ENCODE data around the gene UVRAG.

Gene UVRAG

DNA sequence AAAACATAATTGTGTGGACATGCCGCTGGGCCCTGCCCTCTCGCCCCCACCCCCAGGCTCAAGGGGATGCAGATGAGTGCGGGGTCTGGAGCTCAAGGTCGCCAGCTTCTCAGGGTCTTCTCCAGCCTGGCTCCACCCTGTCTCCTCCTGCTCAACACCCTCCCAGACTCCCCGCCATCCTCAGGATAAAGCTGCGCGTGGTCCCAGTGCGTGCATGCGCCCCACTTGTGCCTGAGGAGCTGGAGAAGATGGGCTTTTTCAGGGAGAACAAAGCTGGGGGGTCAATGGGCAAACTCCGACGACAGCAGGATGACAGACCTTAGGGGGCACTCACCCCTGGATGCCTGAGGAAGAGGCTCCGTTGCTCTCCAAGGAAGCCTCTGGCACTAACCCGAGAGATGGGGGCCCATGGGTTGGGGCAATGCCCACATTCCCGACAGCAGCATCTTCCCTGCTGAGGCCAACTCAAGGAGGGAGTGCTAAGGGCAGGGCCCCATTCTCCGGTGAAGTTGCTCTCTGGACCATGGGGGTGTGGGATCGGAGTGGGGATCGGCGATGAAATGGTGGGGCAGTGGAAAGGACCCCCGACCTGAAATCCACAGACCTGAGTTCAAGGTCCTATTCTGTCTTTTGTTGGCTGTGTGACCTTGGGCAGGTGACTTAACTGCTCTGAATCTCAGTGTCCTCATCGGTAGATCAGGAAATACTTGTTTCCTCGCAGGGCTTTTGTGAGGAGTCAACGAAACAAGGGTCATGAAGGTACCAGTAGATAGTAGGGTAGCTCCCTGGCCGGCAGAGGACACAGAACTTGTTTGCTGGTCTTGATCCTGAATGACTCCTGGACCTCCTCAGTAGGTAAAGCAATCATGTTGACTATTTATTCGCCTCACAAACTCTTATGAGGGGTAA is 343.6 kb downstream of the UVRAG start:
- no peak for ATAC-seq
- Mint-ChIP-seq H3K4me3 (no peak overlapping the region), H3K27ac (no peak overlapping the region), H3K9me3 (no peaks in the 10 kb centered on the region), H3K4me1 (peaks cover 11% of the 10 kb centered on the region), H3K36me3 (no peaks in the 10 kb centered on the region), H3K27me3 (peaks cover 30% of the 10 kb centered on the region)

DNA sequence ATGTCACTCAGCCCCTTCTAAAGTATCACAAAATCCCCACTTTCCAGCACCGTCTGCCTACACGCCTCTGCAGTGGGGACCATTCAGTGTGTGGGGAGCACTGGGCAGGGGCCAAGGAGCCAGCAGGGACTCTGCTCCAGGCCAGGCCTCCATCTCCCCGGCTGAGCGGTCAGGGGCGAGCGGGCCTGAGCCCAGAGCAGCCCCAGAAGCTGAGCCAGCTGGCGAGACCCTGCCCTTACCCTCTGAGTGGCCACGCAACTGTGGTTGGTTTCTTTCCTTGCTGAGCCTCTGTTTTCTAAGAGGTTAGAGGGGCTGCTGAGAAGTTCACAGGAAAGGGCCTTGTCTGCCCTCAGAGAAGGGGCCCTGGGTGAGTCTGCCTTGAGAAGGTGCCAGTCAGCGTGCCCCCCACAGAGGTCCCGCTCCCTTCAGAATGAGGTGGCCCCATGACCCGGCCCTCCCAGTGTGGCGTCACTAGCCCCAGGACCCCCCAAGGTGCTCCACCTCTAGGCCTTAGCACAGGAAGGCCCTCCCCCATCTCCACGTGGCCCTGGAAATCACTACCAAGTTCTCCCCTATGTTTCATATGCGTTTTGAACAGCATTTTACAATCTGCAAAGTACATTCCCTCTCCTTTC is 344.4 kb downstream of the UVRAG start:
- Mint-ChIP-seq H3K27ac (peak overlapping the region; percentile 64), H3K9me3 (peaks cover 3% of the 10 kb centered on the region)
- ATAC-seq = no peak

DNA sequence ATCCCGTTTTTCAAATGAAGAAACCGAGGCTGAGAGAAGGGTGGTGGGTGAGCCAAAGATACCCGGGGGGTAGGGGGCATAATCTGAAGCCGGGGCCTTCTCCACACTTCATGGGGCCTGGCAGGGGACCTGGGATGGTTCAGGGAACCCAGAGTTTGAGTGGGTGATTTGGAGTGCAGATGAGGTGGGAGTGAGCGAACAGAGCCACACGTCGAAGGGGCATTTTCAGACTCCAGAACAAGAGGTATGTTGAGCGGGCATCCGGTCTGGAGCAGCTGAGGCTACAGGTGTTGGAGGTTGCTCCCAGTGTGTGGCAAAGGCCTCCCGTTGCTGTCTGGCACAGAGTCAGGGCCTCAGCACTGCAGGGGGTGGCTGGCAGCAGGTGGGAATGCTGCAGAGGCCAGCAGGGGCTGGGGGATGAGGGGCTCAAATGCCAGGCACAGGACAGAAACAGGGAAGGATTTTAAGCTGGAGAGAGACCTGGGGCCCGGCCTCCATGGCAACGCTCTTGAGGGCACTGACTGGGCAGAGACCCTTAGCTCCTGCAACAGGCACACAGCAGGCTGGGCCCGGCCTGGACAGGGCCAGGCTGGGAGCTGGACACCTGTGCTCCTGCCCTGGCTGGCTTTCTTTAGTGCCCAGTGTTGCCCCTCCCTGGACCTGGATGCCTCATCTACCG is 345.1 kb downstream of the UVRAG start:
- peaks cover 10% of the 10 kb centered on the region for H3K4me1 Mint-ChIP-seq
- no peak overlapping the region for H3K4me3 Mint-ChIP-seq
- peak overlapping the region; percentile 64 for H3K27ac Mint-ChIP-seq

More for the DNA sequence above, 344.4 kb downstream of the UVRAG start:
- peaks cover 11% of the 10 kb centered on the region for H3K4me1 Mint-ChIP-seq
- peaks cover 37% of the 10 kb centered on the region for H3K27me3 Mint-ChIP-seq
- H3K36me3 Mint-ChIP-seq = no peaks in the 10 kb centered on the region
- H3K4me3 Mint-ChIP-seq = no peak overlapping the region

DNA sequence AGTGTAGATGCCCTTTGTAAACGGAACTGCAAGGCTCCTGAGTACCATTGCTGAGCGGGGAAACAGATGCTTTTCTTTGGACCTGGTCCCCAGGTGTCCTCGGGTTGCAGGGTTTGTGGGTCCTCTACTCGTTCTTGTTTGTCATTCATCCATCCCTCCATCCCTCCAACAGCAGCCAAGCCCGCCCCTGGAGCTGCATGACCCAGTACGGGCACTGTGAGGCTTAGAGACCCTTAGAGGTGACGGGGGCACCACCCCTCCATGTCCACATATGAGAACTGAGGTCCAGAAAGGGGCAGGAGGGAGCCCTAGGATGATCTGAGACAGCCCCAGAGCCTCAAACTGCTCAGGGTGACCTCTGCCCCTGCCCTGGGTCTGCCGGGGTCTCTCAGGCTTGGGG is 345.8 kb downstream of the UVRAG start:
- H3K9me3 Mint-ChIP-seq = peaks cover 3% of the 10 kb centered on the region
- H3K27ac Mint-ChIP-seq = peak overlapping the region; percentile 60
- H3K27me3 Mint-ChIP-seq = peaks cover 43% of the 10 kb centered on the region
- ATAC-seq = no peak
- H3K4me1 Mint-ChIP-seq = peaks cover 10% of the 10 kb centered on the region
- H3K36me3 Mint-ChIP-seq = no peaks in the 10 kb centered on the region
- H3K4me3 Mint-ChIP-seq = no peak overlapping the region

More for the DNA sequence above, 345.1 kb downstream of the UVRAG start:
- no peaks in the 10 kb centered on the region for H3K36me3 Mint-ChIP-seq
- H3K27me3 Mint-ChIP-seq = peaks cover 43% of the 10 kb centered on the region
- no peak for ATAC-seq
- H3K9me3 Mint-ChIP-seq = peaks cover 3% of the 10 kb centered on the region

DNA sequence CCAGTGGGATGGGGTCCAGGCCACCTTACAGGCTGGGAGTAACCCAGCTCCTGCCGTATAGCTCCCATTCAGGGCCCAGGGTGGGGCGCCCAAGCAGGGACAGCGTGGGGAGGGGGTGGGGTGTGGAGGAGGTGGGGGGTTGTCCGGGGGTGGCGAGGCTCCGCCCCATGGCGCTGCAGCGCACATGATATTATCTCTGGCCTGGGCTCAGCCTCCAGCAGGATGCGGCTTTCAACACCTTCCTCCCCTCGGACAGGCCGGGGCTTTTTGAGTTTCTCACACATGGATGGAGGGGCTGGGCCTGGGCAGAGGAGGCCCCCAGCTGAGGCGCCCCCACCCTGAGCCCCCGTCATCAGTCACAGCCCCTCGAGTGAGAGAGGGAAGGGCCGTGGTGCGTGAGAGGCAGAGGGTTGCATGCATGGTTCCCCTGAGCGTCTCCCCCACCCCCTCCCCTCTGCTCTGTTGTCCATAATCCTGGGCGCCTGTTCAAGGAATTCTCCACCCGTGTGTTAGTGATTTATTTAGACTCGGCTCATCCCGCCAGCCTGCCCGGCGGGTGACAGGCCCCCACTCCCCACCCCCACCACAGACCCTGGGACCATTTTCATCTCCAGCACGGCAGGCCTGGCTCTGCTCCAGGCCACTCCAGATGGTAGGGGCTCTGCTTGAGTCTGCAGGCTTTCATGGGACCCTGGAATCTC is 346.4 kb downstream of the UVRAG start:
- H3K4me3 Mint-ChIP-seq = no peak overlapping the region
- H3K9me3 Mint-ChIP-seq = peaks cover 3% of the 10 kb centered on the region
- no peaks in the 10 kb centered on the region for H3K36me3 Mint-ChIP-seq
- peaks cover 43% of the 10 kb centered on the region for H3K27me3 Mint-ChIP-seq
- peak overlapping the region; percentile 60 for H3K27ac Mint-ChIP-seq
- H3K4me1 Mint-ChIP-seq = peaks cover 14% of the 10 kb centered on the region
- ATAC-seq = peak; percentile 37

DNA sequence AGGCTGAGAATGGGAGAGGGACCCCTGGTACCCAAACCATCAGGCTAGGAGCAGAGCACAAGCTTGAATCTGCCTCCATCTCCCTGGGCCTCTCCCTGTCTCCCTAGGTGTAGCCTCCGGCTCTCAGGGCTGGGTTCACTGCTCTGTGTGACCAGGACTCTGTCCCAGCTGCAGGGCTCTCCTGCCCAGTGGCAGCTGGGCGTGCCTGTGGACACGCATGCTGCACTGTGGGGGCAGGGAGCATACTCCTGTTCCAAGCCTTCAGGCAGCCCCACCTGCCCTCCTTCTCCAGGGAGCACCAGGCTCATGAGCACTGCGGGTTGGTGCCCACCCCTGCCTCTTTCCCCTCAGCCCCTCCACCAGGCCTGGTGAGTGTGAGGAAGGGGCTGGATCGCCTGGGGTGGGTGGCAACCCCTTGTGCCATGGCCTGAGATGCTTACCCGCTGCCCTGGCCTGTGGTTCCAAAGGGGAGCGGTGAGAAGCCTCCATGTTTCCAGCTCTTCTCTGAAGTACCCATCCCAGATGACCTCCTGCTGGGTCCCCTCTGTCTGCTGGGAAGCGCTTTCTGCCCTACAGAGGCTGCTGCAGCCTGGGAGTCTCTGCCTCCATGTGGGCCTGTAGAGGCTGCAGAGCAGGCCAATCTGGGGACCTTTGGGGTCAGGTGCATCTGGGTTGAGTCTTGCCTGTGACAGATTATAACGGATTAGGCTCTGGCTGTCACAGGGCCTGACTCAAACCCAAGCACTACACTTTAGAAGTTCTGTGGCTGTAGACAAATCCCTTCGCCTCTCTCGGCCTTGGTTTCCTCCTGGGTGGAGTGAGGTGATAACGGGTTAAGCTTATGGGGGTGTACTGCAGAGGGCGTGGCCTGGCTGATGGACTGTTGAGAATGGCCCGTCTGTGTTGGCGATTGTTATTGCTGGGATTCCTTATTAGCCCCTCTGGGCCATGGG is 347.6 kb downstream of the UVRAG start:
- no peak for ATAC-seq
- H3K27me3 Mint-ChIP-seq = peaks cover 43% of the 10 kb centered on the region
- H3K9me3 Mint-ChIP-seq = peaks cover 3% of the 10 kb centered on the region
- H3K27ac Mint-ChIP-seq = peak overlapping the region; percentile 60
- H3K36me3 Mint-ChIP-seq = no peaks in the 10 kb centered on the region
- no peak overlapping the region for H3K4me3 Mint-ChIP-seq
- H3K4me1 Mint-ChIP-seq = peaks cover 26% of the 10 kb centered on the region

DNA sequence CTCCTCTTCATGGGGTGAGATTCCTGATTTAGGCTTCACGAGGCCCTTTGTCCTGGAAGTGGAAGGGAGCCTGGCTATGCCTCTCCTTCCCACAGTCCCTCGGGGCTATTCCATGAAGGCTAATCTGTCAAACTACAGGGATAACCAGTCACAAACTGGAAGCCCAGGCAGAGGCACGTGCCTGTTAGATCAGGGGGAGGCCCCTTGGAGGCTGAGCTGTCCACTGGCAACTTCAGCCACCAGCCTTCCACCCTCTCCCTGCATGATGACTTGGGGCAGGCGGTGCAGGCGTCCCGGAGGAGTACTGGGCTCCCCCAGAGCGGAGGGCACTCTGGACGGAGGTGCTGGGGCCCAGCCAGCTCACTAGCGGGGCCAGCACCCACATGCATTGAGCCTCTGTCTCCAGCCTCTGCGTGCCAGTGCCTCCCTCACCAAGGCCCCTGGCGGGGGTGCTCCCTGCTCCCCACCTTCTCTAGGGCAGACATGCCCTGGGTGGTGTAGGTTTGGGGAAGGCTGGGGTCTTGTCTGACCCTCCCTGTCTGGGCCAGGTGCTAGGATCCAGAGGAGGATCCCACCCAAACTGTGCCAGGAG is 348.4 kb downstream of the UVRAG start:
- peak overlapping the region; percentile 60 for H3K27ac Mint-ChIP-seq

DNA sequence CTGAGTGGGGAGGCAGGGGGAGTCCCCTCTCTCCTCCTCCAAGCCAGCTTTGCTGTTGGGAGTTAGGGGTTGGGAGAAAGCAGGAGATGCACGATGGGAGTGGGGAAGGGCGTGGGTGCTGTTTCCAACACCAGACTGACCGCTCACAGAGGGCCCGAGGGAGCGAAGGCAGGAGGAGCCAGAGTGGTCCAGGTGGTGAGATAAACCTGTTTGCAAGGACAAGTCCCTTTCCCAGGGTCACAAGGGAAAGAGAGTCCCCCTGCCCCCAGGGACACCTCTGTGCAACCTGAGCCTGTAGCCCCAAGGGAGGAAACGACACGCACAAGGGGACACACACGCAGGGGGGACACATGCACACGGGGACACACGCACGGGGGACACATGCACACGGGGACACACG is 349.1 kb downstream of the UVRAG start:
- peaks cover 51% of the 10 kb centered on the region for H3K27me3 Mint-ChIP-seq
- peaks cover 38% of the 10 kb centered on the region for H3K4me1 Mint-ChIP-seq
- no peak for ATAC-seq
- H3K4me3 Mint-ChIP-seq = no peak overlapping the region
- H3K9me3 Mint-ChIP-seq = peaks cover 3% of the 10 kb centered on the region
- H3K27ac Mint-ChIP-seq = peak overlapping the region; percentile 60
- no peaks in the 10 kb centered on the region for H3K36me3 Mint-ChIP-seq

More for the DNA sequence above, 348.4 kb downstream of the UVRAG start:
- H3K27me3 Mint-ChIP-seq = peaks cover 48% of the 10 kb centered on the region
- peaks cover 3% of the 10 kb centered on the region for H3K9me3 Mint-ChIP-seq
- peaks cover 31% of the 10 kb centered on the region for H3K4me1 Mint-ChIP-seq
- no peaks in the 10 kb centered on the region for H3K36me3 Mint-ChIP-seq
- ATAC-seq = no peak
- H3K4me3 Mint-ChIP-seq = no peak overlapping the region

DNA sequence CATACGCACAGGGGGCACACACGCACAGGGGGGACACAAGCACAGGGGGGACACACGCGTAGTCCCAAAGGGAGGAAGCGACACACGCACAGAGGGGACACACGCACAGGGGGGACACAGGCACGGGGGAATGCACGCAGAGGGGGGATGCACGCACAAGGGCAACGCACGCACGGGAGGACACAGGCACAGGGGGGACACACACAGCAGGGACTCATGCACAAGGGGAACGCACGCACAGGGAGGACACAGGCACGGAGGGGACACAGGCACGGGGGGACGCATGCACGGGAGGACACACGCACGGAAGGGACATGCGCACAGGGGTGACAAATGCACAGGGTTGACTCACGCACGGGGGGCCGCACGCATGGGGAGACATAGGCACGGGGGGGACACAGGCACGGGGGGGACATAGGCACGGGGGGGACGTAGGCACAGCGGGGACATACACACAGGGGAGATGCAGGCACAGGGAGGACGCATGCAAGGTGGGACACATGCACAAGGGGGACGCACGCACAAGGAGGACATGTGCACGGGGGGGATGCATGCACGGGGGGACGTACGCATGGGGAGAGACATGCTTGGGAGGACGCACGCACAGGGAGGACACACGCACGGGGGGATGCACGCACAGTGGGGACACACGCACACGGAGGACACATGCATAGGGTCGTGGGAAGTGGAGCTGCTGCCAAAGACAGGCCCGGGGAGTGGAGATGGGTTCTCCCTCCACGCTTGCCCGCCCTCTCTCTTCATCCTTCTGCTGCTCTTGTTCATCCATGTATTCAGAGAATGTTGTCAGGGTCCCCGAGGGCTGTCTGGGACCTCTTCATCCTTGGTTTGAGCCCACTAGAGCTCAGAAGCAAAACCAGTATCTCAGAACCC is 350.1 kb downstream of the UVRAG start:
- H3K36me3 Mint-ChIP-seq = no peaks in the 10 kb centered on the region
- H3K4me1 Mint-ChIP-seq = peaks cover 45% of the 10 kb centered on the region
- H3K27ac Mint-ChIP-seq = peak overlapping the region; percentile 86
- no peak overlapping the region for H3K4me3 Mint-ChIP-seq
- peaks cover 3% of the 10 kb centered on the region for H3K9me3 Mint-ChIP-seq
- H3K27me3 Mint-ChIP-seq = peaks cover 46% of the 10 kb centered on the region
- ATAC-seq = no peak

DNA sequence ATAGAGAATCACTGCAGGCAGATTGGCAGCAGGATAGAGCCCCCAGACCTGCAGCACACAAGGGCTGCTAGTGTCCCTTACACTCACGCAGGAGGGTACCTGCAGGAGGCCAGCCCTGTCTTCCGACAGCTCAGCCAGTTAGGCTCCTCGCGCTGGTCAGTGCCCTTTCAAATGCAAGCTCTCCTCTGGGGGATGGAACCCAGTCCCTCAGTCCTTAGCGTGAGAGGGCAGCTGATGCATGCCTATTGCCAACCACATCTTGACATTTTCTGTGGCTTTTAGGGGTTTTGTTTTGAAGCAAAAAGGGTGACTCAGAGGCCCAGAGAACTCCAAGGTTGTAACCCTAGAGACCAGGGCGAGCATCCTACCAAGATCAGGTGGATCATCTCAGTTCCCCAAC is 351.3 kb downstream of the UVRAG start:
- Mint-ChIP-seq H3K36me3 (no peaks in the 10 kb centered on the region), H3K9me3 (peaks cover 3% of the 10 kb centered on the region), H3K27me3 (peaks cover 43% of the 10 kb centered on the region), H3K27ac (peak overlapping the region; percentile 86), H3K4me1 (peaks cover 45% of the 10 kb centered on the region), H3K4me3 (no peak overlapping the region)
- ATAC-seq = peak; percentile 74

DNA sequence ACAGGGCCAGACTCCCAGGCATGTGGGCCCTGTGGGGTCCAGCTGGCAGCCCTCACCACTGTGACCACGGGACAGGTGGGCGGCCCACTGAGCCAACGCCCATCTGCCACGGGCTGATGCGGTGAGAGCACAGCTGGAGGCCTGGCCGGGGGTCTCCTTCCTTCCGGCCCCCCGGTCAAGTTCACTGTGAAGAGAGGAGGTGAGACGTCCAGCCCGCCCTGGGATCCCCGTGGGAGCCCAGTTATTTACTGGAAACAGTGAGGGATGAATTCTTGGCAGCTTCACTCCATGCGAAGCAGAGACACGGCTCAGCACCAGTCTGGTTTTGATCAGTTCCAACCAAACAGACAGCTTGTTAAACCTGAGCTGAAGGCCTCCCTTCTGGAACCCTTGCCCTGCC is 352.6 kb downstream of the UVRAG start:
- ATAC-seq = no peak
- H3K27ac Mint-ChIP-seq = peak overlapping the region; percentile 86
- H3K4me1 Mint-ChIP-seq = peaks cover 45% of the 10 kb centered on the region
- H3K36me3 Mint-ChIP-seq = no peaks in the 10 kb centered on the region
- peaks cover 48% of the 10 kb centered on the region for H3K27me3 Mint-ChIP-seq
- peaks cover 3% of the 10 kb centered on the region for H3K9me3 Mint-ChIP-seq
- no peak overlapping the region for H3K4me3 Mint-ChIP-seq

DNA sequence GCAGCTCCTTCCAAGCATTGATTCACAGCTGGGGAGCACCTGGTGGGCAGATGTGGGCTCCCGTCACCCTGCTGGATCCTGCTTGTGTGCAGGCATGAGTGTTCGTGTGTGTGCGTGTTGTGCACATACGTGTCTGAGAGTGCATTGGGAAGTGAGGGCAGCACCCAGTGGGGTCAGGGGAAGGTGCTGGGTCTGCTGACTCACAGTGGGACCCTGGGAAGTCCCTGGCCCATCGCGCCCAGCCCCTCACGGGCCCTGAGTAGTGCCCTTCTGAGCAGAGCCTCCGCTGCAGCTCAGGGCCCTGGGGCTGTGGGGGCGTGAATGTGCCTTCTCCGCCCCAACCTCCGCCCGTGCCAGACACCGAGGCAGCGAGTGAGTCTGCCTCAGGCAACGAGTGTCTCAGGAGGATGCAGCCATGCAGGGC is 354.5 kb downstream of the UVRAG start:
- H3K36me3 Mint-ChIP-seq = no peaks in the 10 kb centered on the region
- peak overlapping the region; percentile 58 for H3K27ac Mint-ChIP-seq
- peaks cover 44% of the 10 kb centered on the region for H3K27me3 Mint-ChIP-seq
- ATAC-seq = peak; percentile 82
- H3K9me3 Mint-ChIP-seq = peaks cover 2% of the 10 kb centered on the region
- H3K4me3 Mint-ChIP-seq = no peak overlapping the region
- H3K4me1 Mint-ChIP-seq = peaks cover 41% of the 10 kb centered on the region

DNA sequence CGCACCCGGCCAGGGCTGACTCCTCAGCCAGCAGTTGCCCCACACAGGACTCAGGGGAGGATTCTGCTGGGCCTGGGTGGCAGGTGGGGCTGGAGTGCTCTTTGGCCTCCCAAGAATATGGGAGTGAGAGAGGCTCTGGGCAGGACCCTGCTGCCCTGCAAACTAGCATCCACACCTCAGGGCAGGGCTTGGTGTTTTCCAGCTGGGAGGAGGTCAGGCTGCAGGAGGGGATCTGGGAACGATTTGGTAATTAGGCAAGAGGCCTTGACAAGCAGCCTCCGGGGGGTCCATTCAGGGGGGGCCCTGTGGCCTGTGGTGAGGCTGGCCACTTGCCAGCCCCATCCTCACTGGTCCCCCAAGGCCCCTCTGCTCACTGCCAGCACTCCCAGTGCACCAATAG is 355.5 kb downstream of the UVRAG start:
- Mint-ChIP-seq H3K27ac (peak overlapping the region; percentile 58), H3K27me3 (peaks cover 47% of the 10 kb centered on the region), H3K4me1 (peaks cover 41% of the 10 kb centered on the region), H3K36me3 (no peaks in the 10 kb centered on the region), H3K9me3 (peaks cover 3% of the 10 kb centered on the region), H3K4me3 (no peak overlapping the region)
- no peak for ATAC-seq
